SIG-M5 treated with dmso at 0.1 percent for 504 hours (cell line): ENCODE data around the gene SLCO3A1.

ENCODE experiments used
- DNase-seq: peaks from one replicate; lab custom pipeline; 2025; ENCODE audit not compliant: unreplicated experiment; lab: John Stamatoyannopoulos, UW

SLCO3A1 gene

GRCh38 chr15:92092289-92093105, 239.0 kb downstream of the SLCO3A1 start:
- no peak for DNase-seq

GRCh38 chr15:92095693-92096092, 242.2 kb downstream of the SLCO3A1 start:
- no peak for DNase-seq

DNA sequence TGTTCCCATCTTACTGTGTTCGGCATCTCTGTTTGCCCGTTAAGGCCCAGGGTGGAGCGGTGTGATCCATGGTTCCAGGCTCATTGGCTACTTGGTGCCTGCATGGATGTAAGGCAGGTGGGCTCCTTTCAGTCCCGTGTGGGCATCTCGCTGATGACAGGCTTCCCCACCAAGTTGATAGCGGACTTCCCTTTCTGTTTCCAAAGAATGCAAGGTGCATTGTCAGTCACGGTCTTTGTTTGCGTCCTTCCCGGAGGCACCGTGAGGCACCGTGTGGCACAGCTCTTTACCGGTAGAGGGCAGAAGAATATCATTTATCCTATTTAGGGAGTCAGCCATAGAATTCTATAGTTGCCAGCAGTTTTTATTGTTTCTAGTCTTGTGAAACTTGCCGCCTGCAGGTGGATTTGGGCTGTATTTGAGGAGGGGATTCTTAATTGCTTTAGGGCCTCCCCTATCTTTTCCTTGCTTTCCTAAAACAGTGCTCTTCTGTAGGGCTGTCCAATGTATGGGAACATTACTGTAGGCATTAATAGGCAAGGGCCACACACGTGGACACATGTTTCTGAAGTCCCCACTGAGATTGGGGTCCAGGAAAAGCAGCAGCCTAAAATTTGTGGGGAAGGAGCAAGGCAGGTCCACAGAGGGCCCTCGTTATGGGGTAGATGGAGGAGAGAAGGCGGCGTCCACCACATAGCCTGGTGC, 244.1 kb downstream of the SLCO3A1 start:
- peak; percentile 39 for DNase-seq

- no peak for DNase-seq
Observed at GRCh38 chr15:92098869-92099268, 245.4 kb downstream of the SLCO3A1 start.

DNA sequence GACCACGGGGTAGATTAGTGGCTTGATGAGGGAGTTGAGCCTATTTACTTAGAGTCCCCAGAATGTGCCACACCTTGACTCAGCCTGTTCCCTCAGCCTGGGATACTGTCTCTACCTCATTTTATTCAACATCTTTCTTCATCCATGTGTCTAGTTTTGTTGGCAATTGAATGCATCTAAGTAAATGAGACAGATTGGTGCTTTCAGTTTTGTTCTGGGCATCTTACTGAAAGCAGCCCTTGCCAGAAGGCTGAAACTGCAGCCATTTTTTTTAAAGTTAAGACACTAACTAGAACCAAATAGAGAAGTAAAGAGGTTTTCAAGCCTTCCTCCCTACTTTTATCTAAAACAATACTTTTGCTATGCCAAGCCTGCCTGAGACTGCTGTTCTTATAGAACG, 246.8 kb downstream of the SLCO3A1 start:
- DNase-seq = no peak

- DNase-seq = no peak
Observed at GRCh38 chr15:92100751-92101150, 247.2 kb downstream of the SLCO3A1 start.

GRCh38 chr15:92101708-92102394, 248.3 kb downstream of the SLCO3A1 start:
- no peak for DNase-seq

- no peak for DNase-seq
Observed at GRCh38 chr15:92102395-92102755, 248.9 kb downstream of the SLCO3A1 start.

DNA sequence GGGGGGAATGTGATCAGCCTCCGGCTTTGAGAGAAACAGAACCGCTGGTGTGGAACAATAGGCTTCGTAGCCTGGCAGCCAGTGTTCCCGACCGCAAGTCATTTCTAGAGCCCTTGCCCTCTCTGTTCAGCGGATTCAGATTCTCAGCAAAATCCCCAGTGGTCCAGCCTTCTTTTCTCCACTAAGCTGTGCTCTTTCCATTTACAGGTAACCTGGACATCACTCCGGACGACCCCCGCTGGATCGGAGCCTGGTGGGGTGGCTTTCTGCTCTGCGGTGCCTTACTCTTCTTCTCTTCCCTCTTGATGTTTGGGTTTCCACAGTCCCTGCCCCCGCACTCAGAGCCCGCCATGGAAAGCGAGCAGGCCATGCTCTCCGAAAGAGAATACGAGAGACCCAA, 250.6 kb downstream of the SLCO3A1 start:
- no peak for DNase-seq

DNA sequence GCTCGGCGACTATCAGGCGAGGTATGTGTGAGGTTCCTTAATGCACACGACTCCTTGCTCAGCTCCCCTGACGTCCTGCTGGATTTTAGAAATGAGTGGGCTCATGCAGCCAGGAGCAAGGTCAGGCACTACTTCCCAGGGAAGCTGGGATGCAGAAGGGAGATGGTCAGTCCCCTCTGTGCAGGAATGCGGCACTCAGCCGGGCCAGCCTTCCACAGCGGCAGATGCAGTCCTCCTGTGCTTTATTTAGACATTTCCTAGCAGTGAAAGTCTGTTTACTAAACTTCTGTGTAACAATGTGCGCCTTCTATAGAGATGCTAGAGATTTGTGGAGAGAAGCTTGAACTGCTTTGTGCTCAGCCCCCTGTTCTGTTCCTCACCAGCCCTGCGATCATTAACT, 252.1 kb downstream of the SLCO3A1 start:
- no peak for DNase-seq

DNA sequence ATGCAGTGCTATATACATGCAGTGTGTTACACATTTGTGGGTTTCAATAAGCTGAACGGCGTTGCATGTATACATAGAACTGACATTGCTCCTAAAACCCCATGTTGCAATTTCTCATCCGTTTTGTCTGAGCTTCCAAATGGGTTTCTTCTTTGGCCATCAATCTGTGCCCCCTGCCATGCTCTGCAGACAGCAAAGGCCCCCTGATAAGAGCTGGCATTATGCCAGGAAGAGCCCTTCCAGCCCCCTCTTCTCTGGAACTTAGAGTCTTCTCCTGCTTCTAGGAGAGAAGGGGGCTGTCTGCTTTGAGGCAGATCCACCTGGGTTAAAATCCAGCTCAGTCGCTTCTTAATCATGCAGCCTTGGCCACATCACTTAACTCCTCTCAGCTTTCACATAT, 254.0 kb downstream of the SLCO3A1 start:
- DNase-seq = no peak

GRCh38 chr15:92109191-92109873, 255.8 kb downstream of the SLCO3A1 start:
- no peak for DNase-seq

- no peak for DNase-seq
Observed at GRCh38 chr15:92111291-92111690, 257.8 kb downstream of the SLCO3A1 start.

- DNase-seq = no peak
Observed at GRCh38 chr15:92111751-92112150, 258.2 kb downstream of the SLCO3A1 start.

DNA sequence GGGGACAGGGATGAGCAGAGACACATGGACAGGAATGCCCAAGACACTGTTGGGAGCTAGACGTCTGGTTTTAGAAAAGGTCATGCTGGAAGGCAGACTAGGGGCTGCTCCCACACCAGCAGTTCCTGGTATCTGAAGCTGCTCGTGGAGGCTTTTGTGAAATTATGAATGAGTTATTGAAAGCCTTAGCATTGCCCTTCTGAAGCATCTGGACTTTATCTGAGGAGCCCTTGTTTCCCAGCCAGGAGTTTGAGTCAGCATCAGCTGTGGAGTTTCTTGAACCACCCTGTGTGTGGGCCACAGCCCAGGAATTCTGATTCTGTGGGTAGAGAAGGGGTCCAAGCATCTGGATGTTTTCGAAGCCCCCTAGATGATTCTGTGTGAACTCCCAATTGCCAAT, 258.7 kb downstream of the SLCO3A1 start:
- DNase-seq = no peak

GRCh38 chr15:92112711-92113110, 259.2 kb downstream of the SLCO3A1 start:
- no peak for DNase-seq

DNA sequence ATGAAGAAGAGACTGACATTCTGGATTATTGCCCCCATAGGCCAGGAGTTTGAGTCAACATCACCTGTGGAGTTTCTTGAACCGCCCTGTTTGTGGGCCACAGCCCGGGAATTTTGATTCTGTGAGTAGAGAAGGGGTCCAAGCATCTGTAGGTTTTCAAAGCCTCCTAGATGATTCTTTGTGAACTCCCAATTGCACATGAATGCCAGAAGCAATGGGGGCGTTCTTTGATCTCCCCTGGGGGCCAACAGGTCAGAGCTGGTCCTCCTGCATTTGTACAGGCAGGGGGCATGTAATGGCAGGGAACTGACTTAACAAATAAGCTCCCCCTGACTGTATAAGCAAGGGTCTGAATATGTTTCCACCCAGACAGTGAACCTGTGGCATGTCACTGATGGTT, 260.3 kb downstream of the SLCO3A1 start:
- no peak for DNase-seq

GRCh38 chr15:92115834-92116233, 262.3 kb downstream of the SLCO3A1 start:
- DNase-seq = no peak

GRCh38 chr15:92116330-92116729, 262.8 kb downstream of the SLCO3A1 start:
- no peak for DNase-seq

DNA sequence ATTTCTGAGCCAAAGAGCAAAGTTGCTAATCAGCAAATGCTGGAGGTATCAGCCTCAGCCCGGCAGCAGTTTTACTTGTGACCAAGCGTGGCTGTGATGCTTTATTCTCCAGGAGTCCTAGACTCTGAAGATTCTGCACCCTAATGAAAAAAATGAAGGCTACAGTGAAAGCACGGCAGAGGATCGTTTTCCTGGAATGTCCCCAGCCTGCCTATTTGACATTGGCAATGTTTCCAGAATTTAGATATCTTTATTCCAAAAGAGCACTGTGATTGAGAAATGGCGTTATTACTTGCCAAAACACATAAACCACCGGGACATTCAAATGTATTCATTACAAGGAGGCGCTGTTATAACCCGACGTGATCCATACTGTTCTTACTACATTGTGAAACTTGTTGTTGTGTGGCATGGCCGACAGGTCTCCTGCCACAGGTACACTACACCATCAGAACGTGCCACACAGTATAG, 263.8 kb downstream of the SLCO3A1 start:
- DNase-seq = no peak
